Stimulated activated CD8-positive, alpha-beta memory T cell treated with anti-CD3 and anti-CD28 coated beads, Interleukin-7, amount 100 ng/mL, for 48 hours (primary cell): ENCODE measurements around the gene CARMIL3.

Experiments
- DNase-seq, 2 donors: peaks; one replicate each; pipeline ENCODE4 v3.0.0-alpha.2; 2020; ENCODE audit warnings: low read depth in 1 of 2; ENCODE audit errors: extremely low read depth in 1 of 2

CARMIL3 gene

DNA sequence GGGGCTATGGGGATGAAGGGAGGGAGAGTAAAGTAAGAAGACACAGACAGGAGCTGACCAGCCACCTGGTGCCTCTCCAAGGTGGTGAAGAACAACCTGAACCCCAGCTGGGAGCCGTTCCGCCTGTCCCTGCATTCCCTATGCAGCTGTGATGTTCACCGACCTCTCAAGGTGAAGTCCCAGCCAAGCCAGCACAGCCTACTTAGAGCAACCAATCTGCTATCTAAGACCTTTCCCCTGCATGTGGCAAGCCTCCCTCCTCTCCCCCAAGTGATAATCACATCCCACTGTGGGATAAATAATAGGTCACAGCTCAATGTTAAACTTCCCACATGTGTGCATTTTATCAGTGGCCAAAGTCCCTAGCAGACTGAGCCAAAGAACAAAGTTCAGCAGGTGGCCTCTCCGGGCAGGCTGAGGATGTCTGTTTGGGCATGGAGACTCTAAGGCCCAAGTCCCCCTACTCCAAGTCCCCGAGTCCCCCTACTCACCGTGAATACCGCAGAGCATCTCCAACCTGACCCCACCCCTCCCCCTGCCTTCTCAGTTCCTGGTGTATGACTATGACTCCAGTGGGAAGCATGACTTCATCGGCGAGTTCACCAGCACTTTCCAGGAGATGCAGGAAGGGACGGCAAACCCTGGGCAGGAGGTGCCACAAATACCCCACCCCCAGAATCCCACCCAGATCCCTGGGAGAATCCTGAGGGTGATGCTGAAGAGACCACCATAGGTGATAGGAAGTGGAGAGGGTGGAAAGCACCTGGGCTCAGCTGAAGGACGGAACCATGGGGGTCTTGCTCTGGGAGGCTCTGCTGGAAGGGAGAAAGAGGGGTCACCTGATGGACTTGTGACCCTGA, 23.0 kb downstream of the CARMIL3 start:
- no peak for DNase-seq

DNA sequence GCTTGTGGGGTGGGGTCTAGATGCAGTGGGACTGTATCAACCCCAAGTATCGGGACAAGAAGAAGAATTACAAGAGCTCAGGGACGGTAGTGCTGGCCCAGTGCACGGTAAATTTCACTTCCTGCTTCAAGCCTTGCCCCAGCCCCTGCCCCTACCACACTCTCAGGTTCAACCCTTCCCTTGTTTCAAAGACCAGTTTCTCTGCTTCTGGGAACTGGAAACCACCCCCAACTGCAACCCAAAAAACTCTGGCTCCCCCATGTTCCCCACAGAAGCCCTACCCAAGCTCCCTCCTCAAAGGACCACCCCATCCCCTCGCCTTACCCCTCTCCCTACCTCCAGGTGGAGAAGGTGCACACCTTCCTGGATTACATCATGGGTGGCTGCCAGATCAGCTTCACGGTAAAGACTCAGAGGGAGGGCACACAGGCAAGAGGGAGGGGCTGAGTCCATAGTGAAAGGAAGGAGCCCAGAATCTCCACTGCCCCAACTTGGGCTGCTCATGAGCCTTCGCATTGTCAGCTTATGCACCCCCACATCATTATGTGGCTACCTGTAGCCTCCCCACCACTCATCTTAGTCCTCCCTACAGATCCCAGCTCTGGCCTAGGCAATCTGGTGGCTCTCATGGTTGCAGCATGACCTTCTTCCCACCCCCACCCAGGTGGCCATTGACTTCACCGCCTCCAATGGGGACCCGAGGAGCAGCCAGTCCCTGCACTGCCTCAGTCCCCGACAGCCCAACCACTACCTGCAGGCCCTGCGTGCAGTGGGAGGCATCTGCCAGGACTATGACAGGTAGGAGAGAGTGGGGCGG, 23.9 kb downstream of the CARMIL3 start:
- DNase-seq, result no peak

DNA sequence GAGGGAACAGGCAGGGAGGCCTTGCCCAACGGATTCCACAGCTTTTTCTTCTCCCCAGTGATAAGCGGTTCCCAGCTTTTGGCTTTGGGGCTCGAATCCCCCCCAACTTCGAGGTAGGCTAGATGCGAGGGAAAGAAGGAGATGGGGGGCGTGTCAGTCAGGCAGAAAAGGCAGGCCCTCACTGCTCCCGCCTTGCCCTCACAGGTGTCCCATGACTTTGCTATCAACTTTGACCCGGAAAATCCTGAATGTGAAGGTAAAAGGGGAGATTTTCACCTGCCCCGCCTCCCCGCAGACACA, 24.4 kb downstream of the CARMIL3 start:
- no peak for DNase-seq

DNA sequence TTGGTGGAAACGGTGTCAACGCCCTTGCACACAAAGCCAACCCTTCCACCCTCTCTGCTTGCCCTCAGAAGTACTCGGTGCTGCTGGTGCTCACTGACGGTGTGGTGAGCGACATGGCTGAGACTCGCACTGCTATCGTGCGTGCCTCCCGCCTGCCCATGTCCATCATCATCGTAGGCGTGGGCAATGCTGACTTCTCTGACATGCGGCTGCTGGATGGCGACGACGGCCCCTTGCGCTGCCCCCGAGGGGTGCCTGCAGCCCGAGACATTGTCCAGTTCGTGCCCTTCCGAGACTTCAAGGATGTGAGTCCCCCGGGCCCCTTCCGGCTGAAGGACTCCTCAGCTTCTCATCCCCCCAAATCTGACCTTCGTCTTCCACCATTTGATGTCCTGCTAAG, 25.3 kb downstream of the CARMIL3 start:
- no peak for DNase-seq

DNA sequence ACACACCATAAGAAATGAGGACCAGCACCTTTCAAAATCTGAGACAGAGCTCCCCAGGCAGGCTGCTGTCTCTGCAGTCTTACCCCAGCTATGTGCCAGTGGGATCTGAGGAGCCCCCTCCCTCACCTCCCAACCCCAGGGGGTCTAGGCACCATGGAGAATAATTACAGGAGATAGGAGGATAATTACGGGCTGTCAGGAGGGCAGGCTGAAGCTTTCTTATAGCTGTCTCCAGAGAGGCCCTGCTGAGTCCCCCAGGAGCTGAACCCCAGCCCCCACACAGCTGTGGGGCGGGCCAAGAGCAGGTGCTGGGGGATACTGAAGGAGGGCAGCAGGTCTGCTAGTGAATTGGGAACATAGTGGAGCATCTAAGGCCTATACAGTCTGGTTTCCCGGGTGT, 26.3 kb downstream of the CARMIL3 start:
- no peak for DNase-seq

DNA sequence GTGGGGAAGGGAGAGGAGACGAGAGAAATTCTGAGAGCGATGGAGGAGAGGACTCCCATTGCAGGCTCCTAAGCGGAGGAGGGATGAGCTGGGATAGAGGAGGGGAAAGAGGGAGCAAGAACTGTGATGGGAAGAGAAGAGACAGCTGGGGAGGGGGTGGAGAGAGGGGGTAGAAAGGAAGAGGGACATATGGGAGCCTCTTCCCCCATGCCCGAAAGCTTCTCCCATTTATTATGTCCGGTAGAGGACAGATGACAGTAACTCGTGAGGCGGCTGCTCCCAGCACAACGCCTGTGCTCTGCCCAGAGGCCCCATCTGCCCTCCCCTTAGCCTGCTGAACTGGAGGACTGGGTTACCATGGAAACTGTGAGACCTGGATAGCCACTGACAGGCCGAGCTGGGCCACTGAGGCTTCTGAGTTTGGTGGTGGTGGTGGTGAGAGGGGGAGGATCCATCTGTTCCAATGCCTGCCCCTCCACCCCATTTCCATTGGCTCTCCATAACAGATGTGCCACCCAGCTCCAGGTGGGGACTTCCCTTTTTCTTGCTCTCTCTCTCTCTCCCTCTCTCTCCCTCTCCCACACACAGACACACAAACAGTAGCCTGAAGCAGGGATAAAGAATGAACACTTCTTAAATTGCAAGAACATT, 27.8 kb downstream of the CARMIL3 start:
- no peak for DNase-seq

DNA sequence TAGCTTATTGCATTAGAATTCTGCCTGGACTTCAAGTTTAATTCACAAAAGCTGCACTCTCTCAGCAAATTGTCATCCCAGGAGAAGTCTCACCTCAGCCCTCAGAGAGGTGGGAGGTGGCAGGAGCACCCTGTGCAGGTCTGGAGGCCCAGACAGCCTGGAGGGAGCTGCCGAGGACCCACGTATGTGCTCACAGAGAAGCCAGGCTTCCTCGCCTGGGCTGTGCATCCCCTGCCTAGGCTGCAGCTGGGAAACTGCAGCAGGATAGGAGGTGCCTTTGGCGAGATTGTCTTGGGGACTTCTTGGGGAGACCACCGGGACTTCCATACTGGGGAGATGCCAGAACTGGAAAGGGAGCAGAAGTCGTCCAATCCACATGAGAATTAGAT, 28.3 kb downstream of the CARMIL3 start:
- no peak for DNase-seq

DNA sequence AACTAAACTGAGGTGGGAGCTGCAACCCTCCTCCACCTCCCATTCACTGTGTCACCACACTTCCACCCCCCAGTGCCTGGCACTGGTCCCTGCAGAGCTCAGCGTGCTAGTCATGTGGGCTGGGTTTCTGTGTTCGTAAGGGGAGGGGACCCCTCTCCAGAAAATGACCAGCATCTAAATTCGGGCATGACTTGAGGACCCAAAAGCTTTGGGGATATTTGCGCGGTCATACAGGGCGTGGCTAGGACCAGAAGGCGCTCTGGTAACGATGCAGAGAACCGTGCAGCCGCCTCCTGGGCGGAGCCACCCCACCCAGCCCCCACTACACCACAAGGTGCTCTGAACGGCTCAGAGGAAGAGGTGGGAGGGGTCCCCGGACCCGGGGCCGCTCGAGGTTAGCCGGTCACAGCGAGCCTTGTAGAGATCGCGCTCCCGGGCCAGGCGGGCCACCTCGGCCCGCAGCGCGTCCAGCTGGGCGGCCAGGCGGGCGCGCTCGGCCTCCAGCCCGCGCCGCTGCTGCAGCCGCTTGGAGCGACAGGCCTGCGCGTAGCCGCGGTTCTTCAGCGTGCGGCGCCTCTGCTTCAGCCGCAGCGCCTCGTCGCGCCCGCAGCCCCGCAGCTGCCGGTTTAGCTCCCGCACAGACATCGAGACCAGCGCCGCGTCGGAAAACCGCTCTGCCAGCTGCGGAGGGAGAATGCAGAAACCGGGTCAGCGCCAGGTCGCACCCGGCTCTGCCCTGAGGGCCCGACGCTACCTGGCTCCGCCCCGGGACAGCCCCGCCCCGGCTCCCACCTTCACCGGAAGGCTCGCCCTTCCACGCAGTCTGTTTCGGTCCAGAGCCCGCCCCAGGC, 29.3 kb downstream of the CARMIL3 start:
- DNase-seq, result peak; percentile 51 to 68

DNA sequence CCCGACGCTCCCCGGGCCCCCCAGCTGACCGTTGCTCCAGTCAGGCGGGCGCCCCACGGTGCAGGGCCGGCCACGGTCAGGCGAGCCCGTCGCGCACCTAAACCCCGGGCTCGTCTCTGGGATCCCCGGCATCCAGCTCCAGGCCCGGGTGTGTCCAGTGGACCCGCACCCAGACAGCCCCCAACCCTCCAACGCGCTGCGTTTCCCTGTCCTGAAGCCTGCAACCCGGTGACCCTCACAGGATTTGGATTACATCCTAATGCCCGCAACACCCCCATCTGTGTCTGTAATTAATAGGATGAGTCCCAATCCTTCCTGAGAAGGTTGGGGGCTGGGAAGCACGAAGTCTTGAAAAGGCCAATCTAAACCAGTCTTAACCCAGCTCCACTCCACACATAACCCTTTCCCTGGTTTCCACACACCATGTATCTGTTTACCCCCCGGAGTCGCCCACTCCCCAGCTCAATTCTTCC, 30.0 kb downstream of the CARMIL3 start:
- no peak for DNase-seq

DNA sequence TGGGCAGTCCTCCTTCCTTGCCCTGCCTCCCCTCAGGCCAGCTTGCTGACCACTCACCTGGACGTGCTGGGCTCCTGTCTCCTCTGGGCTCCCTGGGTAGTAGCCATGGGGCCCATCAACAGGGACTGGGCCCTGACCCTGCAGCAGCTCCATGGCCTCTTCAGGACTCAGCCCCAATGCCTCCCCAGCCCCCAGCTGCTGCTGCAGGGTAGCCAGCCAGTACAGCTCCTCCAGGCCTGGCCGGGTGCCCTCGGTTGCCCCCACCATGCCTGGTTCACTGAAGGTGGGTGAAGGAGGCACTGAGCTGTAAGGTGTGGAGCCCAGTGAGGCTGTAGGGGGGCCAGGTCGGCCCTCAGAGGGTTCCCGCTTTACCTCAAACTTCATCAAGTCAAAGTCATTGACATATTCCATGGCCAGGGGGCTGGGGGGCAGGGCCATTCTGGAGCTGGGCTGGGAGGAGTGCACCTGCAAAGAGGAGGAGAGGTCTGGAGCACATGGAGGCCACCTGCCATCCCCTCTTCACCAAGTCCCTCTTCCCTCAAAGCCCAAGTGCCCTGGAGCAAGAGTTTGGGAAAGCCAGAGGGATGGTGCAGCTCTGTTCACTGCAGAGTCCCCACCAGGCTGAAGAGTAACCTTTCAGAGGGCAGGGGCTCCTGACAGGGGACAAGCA, 30.7 kb downstream of the CARMIL3 start:
- no peak for DNase-seq

DNA sequence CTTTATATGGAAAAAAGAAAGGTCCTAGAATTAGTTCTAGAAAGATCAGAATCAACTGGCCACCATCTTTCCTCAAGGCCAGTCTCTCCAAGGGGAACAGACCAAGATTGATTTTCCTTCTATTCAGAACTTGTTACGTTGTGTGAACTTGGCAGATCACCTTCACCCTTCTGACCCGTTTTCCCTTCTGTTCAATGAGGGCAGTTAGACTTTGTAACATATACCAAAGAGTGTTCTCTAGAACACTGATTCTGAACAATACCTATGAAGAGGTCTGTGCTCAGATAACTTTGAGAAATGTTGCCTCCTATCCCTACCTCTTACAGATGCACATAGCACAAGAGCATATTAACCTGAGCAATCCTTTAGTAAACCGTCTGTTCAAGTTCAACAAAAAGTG, 31.7 kb downstream of the CARMIL3 start:
- DNase-seq, result no peak

DNA sequence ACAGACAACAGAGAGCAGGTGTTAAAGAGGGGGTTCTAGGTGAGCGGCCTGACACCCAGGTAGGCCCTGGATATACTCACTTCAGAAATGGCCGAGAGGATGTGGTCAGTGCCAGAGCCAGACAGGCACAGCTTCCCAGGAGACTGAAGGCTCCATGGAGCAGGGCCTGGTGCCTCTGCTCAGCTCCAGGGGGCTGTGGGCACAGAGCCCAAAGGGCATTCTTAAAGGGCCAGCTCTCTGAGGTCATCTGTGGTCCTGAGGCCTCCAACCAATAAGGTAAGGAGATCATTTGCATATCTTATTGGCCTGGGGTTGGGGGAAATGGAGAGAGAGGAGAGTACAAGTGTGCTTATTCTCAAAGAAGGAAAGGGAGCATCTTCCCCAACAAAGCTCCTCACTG, 32.6 kb downstream of the CARMIL3 start:
- no peak for DNase-seq

DNA sequence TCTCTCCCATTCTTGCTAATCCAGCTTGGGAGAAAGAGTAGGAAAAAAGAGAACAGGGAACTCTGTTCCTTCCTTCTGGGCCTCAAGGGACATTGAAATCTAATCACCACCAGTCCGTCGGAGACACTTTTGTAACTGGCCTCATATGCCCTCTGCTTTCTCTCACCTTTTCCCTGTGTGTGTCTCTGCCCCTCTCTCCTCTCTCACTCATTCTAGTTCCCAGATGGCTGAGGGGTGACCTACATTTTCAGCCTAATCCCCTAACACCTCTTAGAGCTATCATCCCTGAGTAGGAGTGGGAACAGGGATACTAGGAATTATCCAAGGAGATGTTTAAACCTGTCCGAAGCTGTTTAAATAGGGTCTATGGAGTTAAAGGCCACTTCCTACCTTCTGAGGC, 33.4 kb downstream of the CARMIL3 start:
- DNase-seq, result no peak

DNA sequence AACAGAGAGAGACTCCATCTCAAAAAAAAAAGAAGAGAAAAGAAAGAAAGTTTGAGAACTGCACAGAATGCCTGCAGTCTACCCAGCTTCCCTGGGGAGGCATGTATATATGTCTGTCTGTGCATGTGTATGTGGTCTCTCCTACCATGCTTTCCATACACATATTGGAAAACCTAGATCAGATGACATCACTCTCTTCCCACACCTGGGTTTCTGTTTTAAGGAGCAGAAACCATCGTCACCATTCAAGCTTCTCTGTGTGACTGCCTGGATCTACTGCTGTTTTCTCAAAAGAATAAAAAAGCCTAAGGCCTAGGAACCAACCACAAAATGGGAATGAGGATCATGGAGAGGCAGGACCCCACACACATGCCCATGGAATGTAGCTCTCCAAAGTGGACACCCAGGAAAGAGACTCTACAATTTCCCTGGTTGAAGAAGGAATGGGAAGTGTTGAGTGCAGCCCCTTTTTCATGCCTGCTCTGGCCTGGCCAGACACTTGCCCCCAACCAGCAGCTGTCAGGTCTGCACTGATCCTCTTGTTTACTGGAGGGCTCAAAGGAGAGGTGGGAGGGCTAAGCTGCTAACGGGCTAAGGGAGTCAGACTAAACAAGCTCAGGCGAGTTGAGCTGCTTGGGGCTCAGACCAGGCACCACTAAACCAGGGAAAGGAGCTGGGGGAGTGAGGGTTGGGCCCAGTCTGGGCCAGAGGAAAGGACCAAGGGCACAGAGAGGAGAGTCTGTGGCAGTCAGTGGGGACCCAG, 34.6 kb downstream of the CARMIL3 start:
- no peak for DNase-seq

DNA sequence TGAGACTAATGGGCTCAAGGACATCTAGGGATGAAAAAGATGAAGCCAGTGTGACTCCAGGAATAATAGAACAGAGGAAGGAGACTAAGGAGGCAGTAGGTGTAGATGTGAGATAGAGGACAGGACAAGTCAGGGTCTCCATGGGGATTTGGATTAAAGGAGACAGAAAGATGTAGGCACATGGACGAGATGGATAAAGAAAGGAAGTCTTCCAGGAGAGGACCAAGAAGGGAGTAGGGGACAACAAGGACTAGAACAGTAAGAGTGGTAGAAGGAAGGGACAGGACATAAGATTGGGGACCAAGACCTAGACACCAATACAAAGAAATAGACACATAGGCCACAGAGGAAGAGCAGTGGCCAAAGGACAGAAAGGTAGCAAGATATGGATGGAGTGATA, 35.2 kb downstream of the CARMIL3 start:
- DNase-seq, result no peak

DNA sequence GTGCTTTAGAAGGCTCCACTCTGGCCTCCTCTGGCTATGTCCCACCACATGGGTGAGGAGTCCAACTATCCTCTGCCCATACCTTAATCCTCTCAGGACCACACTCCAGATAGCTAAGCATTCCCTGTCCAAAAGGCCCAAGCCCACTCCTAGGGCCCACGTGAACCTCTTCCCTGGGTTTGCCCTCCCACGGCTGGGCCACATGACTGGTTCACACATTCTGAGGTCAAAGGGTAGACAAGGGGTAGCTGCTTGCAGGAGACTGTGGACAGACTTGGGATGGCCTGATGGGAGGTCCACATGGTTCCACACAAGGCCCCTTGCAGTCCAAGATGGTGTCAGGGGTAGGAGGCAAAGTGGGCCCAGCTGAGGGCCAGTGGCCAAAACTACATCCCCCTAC, 36.3 kb downstream of the CARMIL3 start:
- no peak for DNase-seq

DNA sequence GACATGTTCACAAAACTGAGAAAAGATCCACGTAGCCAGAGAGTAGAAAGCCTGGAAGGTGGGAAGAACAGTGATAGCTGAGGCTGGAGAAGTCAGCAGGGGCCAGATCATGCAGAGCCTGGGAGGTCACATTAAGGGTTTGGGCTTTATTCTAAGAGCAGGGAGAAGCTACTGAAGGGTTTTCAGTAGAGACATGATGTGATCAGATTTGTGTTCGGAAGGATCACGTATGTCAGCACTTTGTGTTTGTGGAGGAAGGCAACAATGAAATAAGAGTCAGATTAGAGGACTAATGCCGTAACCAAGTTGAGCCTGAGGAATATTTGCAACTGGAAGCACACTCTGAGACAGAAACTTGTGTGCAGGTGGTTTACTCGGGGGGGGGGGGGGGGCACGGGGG, 38.1 kb downstream of the CARMIL3 start:
- DNase-seq, result no peak

DNA sequence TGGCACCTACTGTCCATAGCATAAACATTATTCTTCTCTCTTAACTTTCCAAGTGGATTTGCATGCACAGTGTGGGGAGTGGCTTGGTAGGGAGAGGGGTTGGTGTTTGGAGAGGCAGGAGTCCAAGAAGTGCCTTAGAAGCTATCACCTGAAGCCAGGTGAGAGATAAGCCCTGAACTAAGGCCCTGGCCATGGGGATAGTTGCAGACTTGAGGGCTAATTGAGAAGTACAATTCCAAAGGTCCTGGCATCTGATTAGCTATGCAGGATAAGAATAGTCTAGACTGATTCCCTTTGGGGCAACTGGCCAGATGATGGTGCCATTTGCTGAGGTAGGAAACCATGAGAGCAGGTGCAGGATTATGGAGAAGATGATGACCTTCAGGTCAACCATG, 40.3 kb downstream of the CARMIL3 start:
- no peak for DNase-seq

DNA sequence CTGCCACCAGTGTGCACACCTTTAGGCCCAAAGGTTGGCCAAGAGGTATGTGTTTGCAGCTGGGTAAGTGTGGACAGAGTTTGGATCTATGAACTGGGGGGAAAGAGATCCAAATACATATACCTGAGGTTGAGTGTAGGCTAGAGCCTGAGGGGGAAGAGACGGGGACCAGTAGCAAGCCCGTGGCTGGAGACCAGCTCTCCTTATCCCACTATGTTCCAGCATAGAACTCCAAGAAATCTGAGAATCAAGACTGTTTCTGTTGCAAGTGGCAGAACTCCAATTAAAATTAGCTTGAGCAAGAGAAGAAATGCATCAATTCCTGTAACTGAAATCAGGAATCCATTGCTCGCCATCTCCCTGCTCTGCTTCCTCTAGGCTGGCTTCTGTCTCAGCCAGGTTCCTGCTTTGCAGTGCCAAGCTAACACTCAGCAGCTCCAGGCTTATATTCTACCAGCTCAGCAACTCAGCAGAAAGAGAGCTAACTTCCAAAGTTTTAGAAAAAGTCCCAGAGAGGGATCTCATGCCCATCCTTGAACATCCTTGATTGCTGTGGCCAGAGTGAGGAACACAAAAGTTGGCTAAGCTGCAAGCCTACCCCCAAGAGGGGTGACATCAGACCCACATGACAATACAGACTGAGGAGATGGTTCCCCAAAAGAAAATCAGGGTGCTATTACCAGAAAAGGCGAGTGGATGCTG, 40.8 kb downstream of the CARMIL3 start:
- DNase-seq, result no peak
